ENCODE data around the gene CAVIN4. TPM values are rescaled to one million over a fixed set of nuclear protein-coding genes. Genes with fewer than 3 reads are reported as not detected.

CAVIN4 gene
- total RNA-seq, 1 experiment from 2014 or later: 0.59 TPM

DNA sequence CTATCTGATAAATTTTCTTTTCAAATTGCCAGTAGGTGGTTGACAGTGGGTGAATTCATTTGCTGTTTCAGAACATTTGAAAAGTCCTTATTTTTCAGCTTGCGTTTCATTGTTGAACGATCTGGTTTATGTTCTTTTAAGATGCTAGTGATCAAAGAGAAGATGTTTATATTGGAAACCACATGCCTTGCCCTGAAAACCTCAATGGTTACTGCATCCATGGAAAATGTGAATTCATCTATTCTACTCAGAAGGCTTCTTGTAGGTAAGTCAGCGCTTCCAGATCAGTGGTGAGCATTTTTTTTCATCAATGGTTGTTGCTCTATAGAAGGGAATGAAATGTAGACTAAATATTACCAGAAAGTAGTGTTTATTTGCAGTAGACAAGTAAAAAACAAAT lies 16.6 kb upstream of the CAVIN4 start:
- Histone ChIP-seq H3K79me2 (ENCODE audit: insufficient read depth, low read length) (no peaks in the 10 kb centered on the region), H3K9ac (ENCODE audit: low read length) (no peak overlapping the region), H3K9me2 (ENCODE audit: insufficient read depth) (no peaks in the 10 kb centered on the region), H3K4me1 (ENCODE audit: control insufficient read depth in 1 of 2, insufficient read depth in 2 of 2, low read length in 2 of 2) (no peaks in the 10 kb centered on the region), H3K27me3 (ENCODE audit: insufficient read depth, low read length) (no peaks in the 10 kb centered on the region), H4K20me1 (ENCODE audit: insufficient read depth) (no peaks in the 10 kb centered on the region), H3K4me3 (replicated peaks in 1 of 2; ENCODE audit: low read depth in 1 of 2, low read length in 2 of 2) (no peak overlapping the region), H3K9me3 (ENCODE audit: control insufficient read depth in 1 of 2, insufficient read depth in 1 of 2, low read depth in 1 of 2, low read length in 2 of 2) (no peaks in the 10 kb centered on the region), H3K36me3 (ENCODE audit: control insufficient read depth in 1 of 2, insufficient read depth in 2 of 2, low read length in 2 of 2) (no peaks in the 10 kb centered on the region), H3K4me2 (ENCODE audit: low read length) (no peak overlapping the region), H3K27ac (ENCODE audit: low read depth, low read length) (no peak overlapping the region), H2AFZ (ENCODE audit: low read depth, low read length, poor library complexity, severe bottlenecking) (no peak overlapping the region)
- intact Hi-C loops (cut with micrococcal nuclease): no loop called here
- ChIA-PET POLR2A (no interaction called here), RAD21 (ENCODE audit: low non-redundant PET in 1 of 2, low total read pairs in 2 of 2, uncharacterized antibody in 2 of 2, unreplicated experiment in 2 of 2) (no interaction called here), CTCF (no interaction called here)
- no TSS peak for BruUV-seq (replicated peaks)
- DNase-seq (ENCODE audit: low read depth, low spot score) (no peak), ATAC-seq (no peak)
- no peak for TF ChIP-seq JUND (IDR thresholded peaks at IDR 0.05)
- TF ChIP-seq, protein P1, sequence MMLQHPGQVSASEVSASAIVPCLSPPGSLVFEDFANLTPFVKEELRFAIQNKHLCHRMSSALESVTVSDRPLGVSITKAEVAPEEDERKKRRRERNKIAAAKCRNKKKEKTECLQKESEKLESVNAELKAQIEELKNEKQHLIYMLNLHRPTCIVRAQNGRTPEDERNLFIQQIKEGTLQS (IDR thresholded peaks at IDR 0.05): no peak
- TF ChIP-seq ZFX (IDR thresholded peaks at IDR 0.05): no peak
- TF ChIP-seq, protein P2, sequence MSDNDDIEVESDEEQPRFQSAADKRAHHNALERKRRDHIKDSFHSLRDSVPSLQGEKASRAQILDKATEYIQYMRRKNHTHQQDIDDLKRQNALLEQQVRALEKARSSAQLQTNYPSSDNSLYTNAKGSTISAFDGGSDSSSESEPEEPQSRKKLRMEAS (IDR thresholded peaks at IDR 0.05): no peak

DNA sequence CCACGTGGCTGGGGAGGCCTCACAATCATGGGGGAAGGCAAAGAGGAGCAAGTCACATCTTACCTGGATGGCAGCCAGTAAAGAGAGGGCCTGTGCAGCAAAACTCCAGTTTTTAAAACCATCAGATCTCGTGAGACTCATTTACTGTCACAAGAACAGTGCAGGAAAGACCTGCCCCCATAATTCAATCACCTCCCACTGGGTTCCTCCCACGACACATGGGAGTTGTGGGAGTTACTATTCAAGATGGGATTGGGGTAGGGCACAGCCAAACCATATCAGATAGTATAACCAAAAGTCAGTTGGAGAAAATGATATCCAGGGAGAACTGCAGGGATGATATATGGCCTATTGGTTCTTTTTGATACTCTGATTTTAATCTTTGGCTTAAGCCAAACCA lies 10.0 kb upstream of the CAVIN4 start:
- no peak overlapping the region for H3K27ac ChIP-seq (ENCODE audit: low read depth, low read length)
- H3K4me1 ChIP-seq (ENCODE audit: control insufficient read depth in 1 of 2, insufficient read depth in 2 of 2, low read length in 2 of 2): no peaks in the 10 kb centered on the region
- intact Hi-C loops (cut with micrococcal nuclease): no loop called here
- H3K4me2 ChIP-seq (ENCODE audit: low read length): no peak overlapping the region
- no peak for DNase-seq (ENCODE audit: low read depth, low spot score)
- no peak overlapping the region for H3K9ac ChIP-seq (ENCODE audit: low read length)
- no TSS peak for BruUV-seq (replicated peaks)
- ChIA-PET RAD21 (ENCODE audit: low non-redundant PET in 1 of 2, low total read pairs in 2 of 2, uncharacterized antibody in 2 of 2, unreplicated experiment in 2 of 2) (no interaction called here), CTCF (no interaction called here), POLR2A (no interaction called here)
- no peak overlapping the region for H2AFZ ChIP-seq (ENCODE audit: low read depth, low read length, poor library complexity, severe bottlenecking)
- H4K20me1 ChIP-seq (ENCODE audit: insufficient read depth): no peaks in the 10 kb centered on the region
- H3K9me2 ChIP-seq (ENCODE audit: insufficient read depth): no peaks in the 10 kb centered on the region
- no peaks in the 10 kb centered on the region for H3K27me3 ChIP-seq (ENCODE audit: insufficient read depth, low read length)
- H3K36me3 ChIP-seq (ENCODE audit: control insufficient read depth in 1 of 2, insufficient read depth in 2 of 2, low read length in 2 of 2): no peaks in the 10 kb centered on the region
- H3K4me3 ChIP-seq (replicated peaks in 1 of 2; ENCODE audit: low read depth in 1 of 2, low read length in 2 of 2): no peak overlapping the region
- H3K9me3 ChIP-seq (ENCODE audit: control insufficient read depth in 1 of 2, insufficient read depth in 1 of 2, low read depth in 1 of 2, low read length in 2 of 2): no peaks in the 10 kb centered on the region
- no peak for ATAC-seq
- H3K79me2 ChIP-seq (ENCODE audit: insufficient read depth, low read length): no peaks in the 10 kb centered on the region
- TF ChIP-seq SRF (IDR thresholded peaks at IDR 0.05; ENCODE audit: low read depth) (no peak), EGR1 (IDR thresholded peaks at IDR 0.05; ENCODE audit: low read depth) (no peak), YY1 (IDR thresholded peaks at IDR 0.05; ENCODE audit: extremely low read depth, insufficient replicate concordance, low read depth, low read length) (no peak), SP1 (IDR thresholded peaks at IDR 0.05; ENCODE audit: low read depth) (no peak), CBX3 (IDR thresholded peaks at IDR 0.05; ENCODE audit: low read depth) (no peak), ZFX (IDR thresholded peaks at IDR 0.05) (no peak), ELF1 (IDR thresholded peaks at IDR 0.05; ENCODE audit: borderline replicate concordance, low read depth) (no peak), RAD21 (IDR thresholded peaks at IDR 0.05; ENCODE audit: low read depth) (no peak), CEBPB (IDR thresholded peaks at IDR 0.05; ENCODE audit: low read depth) (no peak), JUND (IDR thresholded peaks at IDR 0.05) (no peak), SIN3A (IDR thresholded peaks at IDR 0.05; ENCODE audit: low read depth) (no peak), TCF7L2 (IDR thresholded peaks at IDR 0.05; ENCODE audit: borderline replicate concordance, extremely low read depth, insufficient read depth, insufficient read length) (no peak)
- TF ChIP-seq, protein P3, sequence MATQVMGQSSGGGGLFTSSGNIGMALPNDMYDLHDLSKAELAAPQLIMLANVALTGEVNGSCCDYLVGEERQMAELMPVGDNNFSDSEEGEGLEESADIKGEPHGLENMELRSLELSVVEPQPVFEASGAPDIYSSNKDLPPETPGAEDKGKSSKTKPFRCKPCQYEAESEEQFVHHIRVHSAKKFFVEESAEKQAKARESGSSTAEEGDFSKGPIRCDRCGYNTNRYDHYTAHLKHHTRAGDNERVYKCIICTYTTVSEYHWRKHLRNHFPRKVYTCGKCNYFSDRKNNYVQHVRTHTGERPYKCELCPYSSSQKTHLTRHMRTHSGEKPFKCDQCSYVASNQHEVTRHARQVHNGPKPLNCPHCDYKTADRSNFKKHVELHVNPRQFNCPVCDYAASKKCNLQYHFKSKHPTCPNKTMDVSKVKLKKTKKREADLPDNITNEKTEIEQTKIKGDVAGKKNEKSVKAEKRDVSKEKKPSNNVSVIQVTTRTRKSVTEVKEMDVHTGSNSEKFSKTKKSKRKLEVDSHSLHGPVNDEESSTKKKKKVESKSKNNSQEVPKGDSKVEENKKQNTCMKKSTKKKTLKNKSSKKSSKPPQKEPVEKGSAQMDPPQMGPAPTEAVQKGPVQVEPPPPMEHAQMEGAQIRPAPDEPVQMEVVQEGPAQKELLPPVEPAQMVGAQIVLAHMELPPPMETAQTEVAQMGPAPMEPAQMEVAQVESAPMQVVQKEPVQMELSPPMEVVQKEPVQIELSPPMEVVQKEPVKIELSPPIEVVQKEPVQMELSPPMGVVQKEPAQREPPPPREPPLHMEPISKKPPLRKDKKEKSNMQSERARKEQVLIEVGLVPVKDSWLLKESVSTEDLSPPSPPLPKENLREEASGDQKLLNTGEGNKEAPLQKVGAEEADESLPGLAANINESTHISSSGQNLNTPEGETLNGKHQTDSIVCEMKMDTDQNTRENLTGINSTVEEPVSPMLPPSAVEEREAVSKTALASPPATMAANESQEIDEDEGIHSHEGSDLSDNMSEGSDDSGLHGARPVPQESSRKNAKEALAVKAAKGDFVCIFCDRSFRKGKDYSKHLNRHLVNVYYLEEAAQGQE (IDR thresholded peaks at IDR 0.05; ENCODE audit: low read depth): no peak
- TF ChIP-seq, protein P1 (IDR thresholded peaks at IDR 0.05): no peak
- TF ChIP-seq, protein P4, sequence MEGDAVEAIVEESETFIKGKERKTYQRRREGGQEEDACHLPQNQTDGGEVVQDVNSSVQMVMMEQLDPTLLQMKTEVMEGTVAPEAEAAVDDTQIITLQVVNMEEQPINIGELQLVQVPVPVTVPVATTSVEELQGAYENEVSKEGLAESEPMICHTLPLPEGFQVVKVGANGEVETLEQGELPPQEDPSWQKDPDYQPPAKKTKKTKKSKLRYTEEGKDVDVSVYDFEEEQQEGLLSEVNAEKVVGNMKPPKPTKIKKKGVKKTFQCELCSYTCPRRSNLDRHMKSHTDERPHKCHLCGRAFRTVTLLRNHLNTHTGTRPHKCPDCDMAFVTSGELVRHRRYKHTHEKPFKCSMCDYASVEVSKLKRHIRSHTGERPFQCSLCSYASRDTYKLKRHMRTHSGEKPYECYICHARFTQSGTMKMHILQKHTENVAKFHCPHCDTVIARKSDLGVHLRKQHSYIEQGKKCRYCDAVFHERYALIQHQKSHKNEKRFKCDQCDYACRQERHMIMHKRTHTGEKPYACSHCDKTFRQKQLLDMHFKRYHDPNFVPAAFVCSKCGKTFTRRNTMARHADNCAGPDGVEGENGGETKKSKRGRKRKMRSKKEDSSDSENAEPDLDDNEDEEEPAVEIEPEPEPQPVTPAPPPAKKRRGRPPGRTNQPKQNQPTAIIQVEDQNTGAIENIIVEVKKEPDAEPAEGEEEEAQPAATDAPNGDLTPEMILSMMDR (IDR thresholded peaks at IDR 0.05 in 2 of 3, conservative IDR thresholded peaks at IDR 0.05 in 1 of 3; ENCODE audit: borderline replicate concordance in 1 of 3, insufficient read depth in 1 of 3, low read depth in 2 of 3, low read length in 2 of 3): no peak

Data from HCT116 (cell line).